ENCODE measurements around the gene APC. TPM values are rescaled to one million over a fixed set of nuclear protein-coding genes. Genes with fewer than 3 reads are reported as not detected.

APC gene
- total RNA-seq, 2 experiments from 2014 or later = 21.8 to 22.8 TPM

- Mint-ChIP-seq H3K27ac (peak overlapping the region; percentile 45), H3K4me1 (ENCODE audit: low read depth) (peaks cover 39% of the 10 kb centered on the region), H3K9me3 (no peaks in the 10 kb centered on the region), H3K4me3 (no peak overlapping the region), H3K36me3 (ENCODE audit: low read depth) (peaks cover 17% of the 10 kb centered on the region), H3K27me3 (no peaks in the 10 kb centered on the region)
- ChIA-PET CTCF (interaction anchor here (3.2 kb wide), 1 partner anchor 204 kb away, joined by 27 read pairs; no protein-coding TSS in a partner anchor), POLR2A (no interaction called here)
- no peak for DNase-seq
- Histone ChIP-seq H3K27ac (ENCODE audit: low read depth in 1 of 2, low read length in 2 of 2) (no peak overlapping the region), H3K27me3 (ENCODE audit: control insufficient read depth in 1 of 2, insufficient read depth in 2 of 2, low read length in 2 of 2) (no peaks in the 10 kb centered on the region), H3K9me3 (ENCODE audit: control insufficient read depth in 1 of 2, insufficient read depth in 1 of 2, low read length in 2 of 2) (no peaks in the 10 kb centered on the region), H3K4me1 (ENCODE audit: insufficient read depth, low read length) (peaks cover 3% of the 10 kb centered on the region), H3K36me3 (ENCODE audit: insufficient read depth, low read length) (peaks cover 15% of the 10 kb centered on the region), H3K4me3 (ENCODE audit: low read length) (no peak overlapping the region)
- intact Hi-C loops (cut with DNase I, micrococcal nuclease) = loop anchor here (1.0 to 5.0 kb wide), 4 partner anchors 63 to 593 kb away; no protein-coding TSS in a partner anchor
- no peak for TF ChIP-seq CTCF (IDR thresholded peaks at IDR 0.05)
- no peak for ATAC-seq (ENCODE audit: poor library complexity)
Measured at GRCh38 chr5:112755703-112756102, 18.0 kb downstream of the APC start.

- H3K4me3 Mint-ChIP-seq = no peak overlapping the region
- H3K4me3 ChIP-seq (ENCODE audit: low read length) = no peak overlapping the region
- H3K4me1 ChIP-seq (ENCODE audit: insufficient read depth, low read length) = peaks cover 3% of the 10 kb centered on the region
- H3K27ac ChIP-seq (ENCODE audit: low read depth in 1 of 2, low read length in 2 of 2) = no peak overlapping the region
- ChIA-PET CTCF (interaction anchor here (0.6 to 3.2 kb wide), 13 partner anchors 8 to 582 kb away, joined by 3 to 27 read pairs (median 4); partner anchors contain the start of gene APC), POLR2A (interaction anchor here (0.9 kb wide), 1 partner anchor 207 kb away, joined by 3 read pairs; no protein-coding TSS in a partner anchor)
- H3K27me3 Mint-ChIP-seq = no peaks in the 10 kb centered on the region
- ATAC-seq (ENCODE audit: poor library complexity) (peak; percentile 84), DNase-seq (peak in 3 of 14 experiments; percentile 74 to 76 (median 75))
- H3K36me3 ChIP-seq (ENCODE audit: insufficient read depth, low read length) = peaks cover 15% of the 10 kb centered on the region
- peak overlapping the region; percentile 60 for H3K27ac Mint-ChIP-seq
- intact Hi-C loops (cut with DNase I, micrococcal nuclease) = loop anchor here (1.0 to 5.0 kb wide), 6 partner anchors 65 to 595 kb away; no protein-coding TSS in a partner anchor
- peaks cover 35% of the 10 kb centered on the region for H3K36me3 Mint-ChIP-seq (ENCODE audit: low read depth)
- TF ChIP-seq CTCF (IDR thresholded peaks at IDR 0.05) = peak; percentile 84
- peaks cover 25% of the 10 kb centered on the region for H3K4me1 Mint-ChIP-seq (ENCODE audit: low read depth)
- H3K27me3 ChIP-seq (ENCODE audit: control insufficient read depth in 1 of 2, insufficient read depth in 2 of 2, low read length in 2 of 2) = no peaks in the 10 kb centered on the region
- no peaks in the 10 kb centered on the region for H3K9me3 ChIP-seq (ENCODE audit: control insufficient read depth in 1 of 2, insufficient read depth in 1 of 2, low read length in 2 of 2)
- no peaks in the 10 kb centered on the region for H3K9me3 Mint-ChIP-seq
Measured at GRCh38 chr5:112757468-112758208, 20.0 kb downstream of the APC start.

- Histone ChIP-seq H3K9me3 (ENCODE audit: control insufficient read depth in 1 of 2, insufficient read depth in 1 of 2, low read length in 2 of 2) (no peaks in the 10 kb centered on the region), H3K27ac (ENCODE audit: low read depth in 1 of 2, low read length in 2 of 2) (no peak overlapping the region), H3K27me3 (ENCODE audit: control insufficient read depth in 1 of 2, insufficient read depth in 2 of 2, low read length in 2 of 2) (no peaks in the 10 kb centered on the region), H3K4me1 (ENCODE audit: insufficient read depth, low read length) (peaks cover 3% of the 10 kb centered on the region), H3K36me3 (ENCODE audit: insufficient read depth, low read length) (peaks cover 15% of the 10 kb centered on the region), H3K4me3 (ENCODE audit: low read length) (no peak overlapping the region)
- no peak overlapping the region for H3K27ac Mint-ChIP-seq
- peaks cover 15% of the 10 kb centered on the region for H3K4me1 Mint-ChIP-seq (ENCODE audit: low read depth)
- POLR2A ChIA-PET = no interaction called here
- intact Hi-C loops (cut with DNase I, micrococcal nuclease) = loop anchor here in 1 of 2 experiments (5.0 kb wide), 1 partner anchor 596 kb away; no protein-coding TSS in a partner anchor
- DNase-seq (no peak), ATAC-seq (ENCODE audit: poor library complexity) (no peak)
- CTCF ChIA-PET = interaction anchor here (1.2 to 3.2 kb wide), 5 partner anchors 79 to 583 kb away, joined by 3 to 27 read pairs (median 6); no protein-coding TSS in a partner anchor
- no peak for TF ChIP-seq CTCF (IDR thresholded peaks at IDR 0.05)
- no peak overlapping the region for H3K4me3 Mint-ChIP-seq
- peaks cover 36% of the 10 kb centered on the region for H3K36me3 Mint-ChIP-seq (ENCODE audit: low read depth)
- no peaks in the 10 kb centered on the region for H3K27me3 Mint-ChIP-seq
- no peaks in the 10 kb centered on the region for H3K9me3 Mint-ChIP-seq
Measured at GRCh38 chr5:112758676-112759075, 21.0 kb downstream of the APC start.

Measured in CD4-positive, alpha-beta T cell (primary cell).